Measurements from ENCODE around the gene TTLL11. TPM values are rescaled to one million over a fixed set of nuclear protein-coding genes. Genes with fewer than 3 reads are reported as not detected.

Gene TTLL11
- total RNA-seq, 1 experiment from 2014 or later, result 13.6 TPM

- DNase-seq (ENCODE audit: unreplicated experiment), result no peak
- intact Hi-C loops (cut with micrococcal nuclease), result loop anchor here (5.0 to 10.0 kb wide), 2 partner anchors 410 to 552 kb away; no protein-coding TSS in a partner anchor
- Mint-ChIP-seq H3K27ac (ENCODE audit: low read depth, unreplicated experiment) (no peak overlapping the region), H3K9me3 (ENCODE audit: unreplicated experiment) (no peaks in the 10 kb centered on the region), H3K4me1 (ENCODE audit: insufficient read depth, unreplicated experiment) (peaks cover 13% of the 10 kb centered on the region), H3K36me3 (ENCODE audit: insufficient read depth, unreplicated experiment) (no peaks in the 10 kb centered on the region), H3K27me3 (ENCODE audit: insufficient read depth, unreplicated experiment) (no peaks in the 10 kb centered on the region), H3K4me3 (ENCODE audit: unreplicated experiment) (no peak overlapping the region)
- no TSS peak for BruUV-seq (replicated peaks)
- CTCF ChIA-PET, result interaction anchor here (0.6 to 7.1 kb wide), 15 partner anchors 9 to 551 kb away, joined by 3 to 237 read pairs (median 5); partner anchors contain the start of genes MRRF and RBM18
- TF ChIP-seq CTCF (IDR thresholded peaks at IDR 0.05; ENCODE audit: unreplicated experiment), result no peak
- POLR2A ChIA-PET, result no interaction called here
These were observed 3.7 kb upstream of the TTLL11 start for GRCh38 chr9:122096620-122097415.

GRCh38 chr9:122095010-122095767, 2.1 kb upstream of the TTLL11 start:
- intact Hi-C loops (cut with micrococcal nuclease), result loop anchor here (1.0 to 10.0 kb wide), 3 partner anchors 358 to 550 kb away; no protein-coding TSS in a partner anchor
- ChIA-PET CTCF (interaction anchor here (0.6 to 7.1 kb wide), 18 partner anchors 10 to 875 kb away, joined by 3 to 237 read pairs (median 4); no protein-coding TSS in a partner anchor), POLR2A (no interaction called here)
- TF ChIP-seq CTCF (IDR thresholded peaks at IDR 0.05; ENCODE audit: unreplicated experiment), result peak; percentile 59
- Mint-ChIP-seq H3K4me1 (ENCODE audit: insufficient read depth, unreplicated experiment) (peaks cover 25% of the 10 kb centered on the region), H3K36me3 (ENCODE audit: insufficient read depth, unreplicated experiment) (no peaks in the 10 kb centered on the region), H3K27ac (ENCODE audit: low read depth, unreplicated experiment) (no peak overlapping the region), H3K27me3 (ENCODE audit: insufficient read depth, unreplicated experiment) (no peaks in the 10 kb centered on the region), H3K9me3 (ENCODE audit: unreplicated experiment) (no peaks in the 10 kb centered on the region), H3K4me3 (ENCODE audit: unreplicated experiment) (peak overlapping the region; percentile 24)
- no TSS peak for BruUV-seq (replicated peaks)
- DNase-seq (ENCODE audit: unreplicated experiment), result peak; percentile 63

- Mint-ChIP-seq H3K4me1 (ENCODE audit: insufficient read depth, unreplicated experiment) (peaks cover 33% of the 10 kb centered on the region), H3K27me3 (ENCODE audit: insufficient read depth, unreplicated experiment) (no peaks in the 10 kb centered on the region), H3K4me3 (ENCODE audit: unreplicated experiment) (peak overlapping the region; percentile 91), H3K9me3 (ENCODE audit: unreplicated experiment) (no peaks in the 10 kb centered on the region), H3K27ac (ENCODE audit: low read depth, unreplicated experiment) (peak overlapping the region; percentile 57), H3K36me3 (ENCODE audit: insufficient read depth, unreplicated experiment) (no peaks in the 10 kb centered on the region)
- TSS peak; percentile 32 for BruUV-seq (replicated peaks)
- CTCF ChIA-PET, result interaction anchor here (0.6 to 4.5 kb wide), 7 partner anchors 7 to 1258 kb away, joined by 3 to 28 read pairs (median 4); partner anchors contain the start of genes MRRF and RBM18
- intact Hi-C loops (cut with micrococcal nuclease), result loop anchor here (10.0 kb wide), 1 partner anchor 547 kb away; no protein-coding TSS in a partner anchor
- POLR2A ChIA-PET, result interaction anchor here (0.6 to 0.9 kb wide), 4 partner anchors 13 to 369 kb away, joined by 3 to 6 read pairs (median 4); partner anchors contain the start of genes MRRF and RBM18
- no peak for TF ChIP-seq CTCF (IDR thresholded peaks at IDR 0.05; ENCODE audit: unreplicated experiment)
- DNase-seq (ENCODE audit: unreplicated experiment), result no peak
These were observed 1.2 kb downstream of the TTLL11 start for GRCh38 chr9:122091682-122092592.
